ENCODE results near the gene PPDPF.

GRCh38 chr20:63554361-63555278, 34.1 kb downstream of the PPDPF start:
- TF ChIP-seq CTCF (IDR thresholded peaks at IDR 0.05) (no peak), POLR2A (IDR thresholded peaks at IDR 0.05) (no peak)
